GM19099 (cell line): ENCODE data around the gene LOXHD1.

ENCODE experiments used
- POLR2A ChIP-seq: IDR thresholded peaks from 3 replicates; pipeline ENCODE4 v1.6.1; 2011; ENCODE audit warnings: low read depth; ENCODE audit not compliant: insufficient read length; ENCODE audit errors: extremely low read depth

Gene LOXHD1

GRCh38 chr18:46469186-46469915, 187.7 kb downstream of the LOXHD1 start:
- TF ChIP-seq POLR2A: no peak

DNA sequence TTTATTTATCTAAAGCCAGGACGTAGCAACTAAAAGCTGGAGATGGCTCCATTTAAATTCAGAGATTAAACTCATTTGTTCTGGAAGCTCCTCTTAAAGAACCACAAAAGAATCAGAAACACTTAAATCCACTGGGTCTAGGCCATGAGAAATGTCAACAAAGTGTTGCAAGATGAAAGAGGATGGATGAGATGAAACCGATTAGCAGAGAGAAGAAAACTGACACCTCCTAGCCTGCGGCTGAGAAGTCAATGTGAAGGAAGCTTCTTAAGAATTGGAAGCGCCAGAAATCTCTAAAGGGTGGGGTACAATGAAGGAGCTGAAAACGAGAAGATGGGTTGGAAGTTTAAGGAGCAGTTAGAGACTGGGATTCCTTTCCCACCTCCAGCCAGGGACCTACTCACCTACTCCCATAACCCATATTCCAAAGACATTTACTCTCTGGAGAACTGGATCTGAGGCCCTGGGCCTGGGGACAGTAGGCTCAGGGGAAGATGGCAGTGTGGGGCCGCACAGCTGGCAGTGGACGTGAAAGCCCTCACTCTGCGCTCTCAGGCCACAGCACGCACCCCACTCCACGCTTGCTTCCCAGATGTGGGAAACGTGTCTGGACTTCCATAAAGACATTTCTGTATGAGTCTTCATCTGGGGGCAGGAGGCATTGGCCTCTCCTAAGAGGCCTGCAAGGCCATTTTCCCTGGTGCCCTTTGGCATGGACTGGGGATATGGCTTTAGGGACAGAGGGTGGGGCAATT, 188.4 kb downstream of the LOXHD1 start:
- TF ChIP-seq POLR2A: no peak

DNA sequence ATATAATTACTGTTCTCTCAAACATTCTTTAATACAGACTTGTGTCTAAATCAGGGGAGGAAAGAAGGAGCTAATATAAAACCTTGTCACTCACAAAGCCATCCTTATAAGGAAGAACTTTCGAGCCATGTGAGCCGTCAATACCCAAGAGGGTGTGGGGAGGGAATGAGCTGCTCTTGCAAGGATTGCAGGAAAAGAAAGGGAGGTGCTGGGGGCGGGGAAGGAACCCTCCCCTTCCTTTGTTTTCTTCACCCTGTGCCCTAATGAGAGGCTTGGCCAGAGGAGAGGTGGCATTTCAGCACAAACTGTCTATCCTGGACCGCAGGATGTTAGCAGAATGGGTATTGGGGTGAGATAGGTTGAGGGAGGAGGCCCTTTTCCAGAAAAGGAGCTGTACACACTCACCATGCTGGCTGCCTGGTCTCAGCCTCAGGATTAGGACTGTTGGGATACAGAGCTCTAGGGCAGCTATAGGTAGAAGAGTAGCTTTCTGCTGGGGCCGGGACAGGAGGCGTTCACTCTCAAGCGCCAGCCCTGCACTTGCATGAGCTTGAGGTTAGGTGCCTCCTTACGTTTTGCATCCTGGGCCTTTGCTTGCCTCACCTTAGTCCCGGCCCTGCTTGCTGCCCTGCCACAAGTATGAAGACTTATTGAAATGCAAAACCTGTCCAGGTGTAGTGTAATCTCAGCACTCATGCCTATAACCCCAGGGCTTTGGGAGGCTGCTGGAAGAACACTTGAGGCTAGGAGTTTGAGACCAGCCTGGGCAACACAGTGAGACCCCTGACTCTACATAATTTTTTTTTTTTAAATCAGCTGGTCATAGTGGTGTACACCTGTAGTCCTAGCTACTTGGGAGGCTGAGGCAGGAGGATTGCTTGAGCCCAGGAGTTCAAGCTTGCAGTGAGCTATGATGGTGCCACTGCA, 190.5 kb downstream of the LOXHD1 start:
- TF ChIP-seq POLR2A: no peak

DNA sequence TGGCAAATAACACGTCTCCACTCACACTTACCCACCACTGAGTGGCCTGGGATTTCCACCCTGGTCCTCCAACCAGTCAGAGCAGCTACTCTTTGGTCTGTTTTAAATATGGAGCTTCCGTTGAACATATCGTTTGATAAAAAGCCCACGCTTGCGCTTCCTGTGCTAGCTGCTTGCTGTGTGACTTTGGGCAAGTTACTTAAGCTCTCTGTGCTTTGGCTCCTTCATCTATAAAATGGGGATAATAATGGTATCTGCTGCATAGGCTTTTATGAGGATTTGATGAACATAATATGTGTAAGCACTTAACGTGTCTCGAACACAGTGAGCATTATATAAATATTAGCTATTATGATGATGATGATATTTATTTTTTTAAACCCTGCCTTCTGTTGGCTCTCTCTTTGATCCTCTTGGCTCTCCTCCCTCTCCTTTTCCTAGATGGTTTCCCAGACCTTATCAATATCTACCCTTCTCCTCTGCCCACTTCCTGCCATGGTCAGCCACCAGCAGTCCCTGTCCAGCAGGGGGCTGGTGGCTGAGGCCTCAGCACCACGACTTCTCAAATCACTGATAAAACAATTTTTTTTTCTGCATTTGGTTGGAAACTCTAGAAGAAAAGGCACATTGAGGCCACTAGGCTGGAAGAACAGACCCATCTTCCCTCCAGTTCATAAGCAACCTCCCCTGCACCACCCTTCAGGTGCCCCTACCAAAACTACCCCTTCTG, 191.9 kb downstream of the LOXHD1 start:
- no peak for TF ChIP-seq POLR2A

DNA sequence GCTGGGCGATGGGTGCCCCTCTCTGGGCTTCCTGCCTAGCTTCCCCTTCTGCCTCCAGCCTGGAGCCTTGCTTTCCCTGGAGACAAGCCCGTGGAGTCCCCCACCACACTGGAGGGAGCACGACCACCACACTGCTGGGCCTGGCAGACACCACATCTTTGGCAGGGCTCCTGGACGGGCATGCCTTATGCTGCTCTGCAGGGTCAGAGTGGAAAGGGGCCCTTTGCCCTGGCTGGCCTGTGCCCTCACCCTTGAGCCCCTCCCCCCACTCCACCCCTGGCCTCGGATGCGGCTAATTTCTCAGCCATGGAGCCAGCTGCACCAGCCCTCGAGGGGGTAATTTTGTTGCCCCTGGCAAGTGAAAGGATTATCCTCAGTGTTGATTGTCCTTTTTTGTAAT, 194.5 kb downstream of the LOXHD1 start:
- TF ChIP-seq POLR2A: no peak

DNA sequence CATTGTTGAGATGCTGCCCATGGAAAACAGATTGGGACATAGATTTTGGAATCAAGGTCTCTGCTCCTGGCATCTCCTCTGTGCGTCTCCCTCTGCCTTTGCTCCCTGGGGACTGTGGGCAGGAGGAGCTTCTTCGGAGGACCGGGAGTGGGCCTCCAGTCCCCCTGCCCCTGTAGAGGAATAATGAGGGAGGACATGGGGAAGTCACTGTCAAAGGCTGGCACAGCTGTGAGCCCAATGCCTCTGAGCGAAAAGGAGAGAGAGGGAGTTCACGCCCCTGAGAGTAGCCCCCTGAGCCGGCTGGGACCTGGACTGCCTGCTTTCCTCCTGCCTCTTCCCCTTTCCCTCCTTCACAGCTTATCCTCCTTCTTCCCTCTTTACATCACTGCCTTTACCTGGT, 195.0 kb downstream of the LOXHD1 start:
- no peak for TF ChIP-seq POLR2A

DNA sequence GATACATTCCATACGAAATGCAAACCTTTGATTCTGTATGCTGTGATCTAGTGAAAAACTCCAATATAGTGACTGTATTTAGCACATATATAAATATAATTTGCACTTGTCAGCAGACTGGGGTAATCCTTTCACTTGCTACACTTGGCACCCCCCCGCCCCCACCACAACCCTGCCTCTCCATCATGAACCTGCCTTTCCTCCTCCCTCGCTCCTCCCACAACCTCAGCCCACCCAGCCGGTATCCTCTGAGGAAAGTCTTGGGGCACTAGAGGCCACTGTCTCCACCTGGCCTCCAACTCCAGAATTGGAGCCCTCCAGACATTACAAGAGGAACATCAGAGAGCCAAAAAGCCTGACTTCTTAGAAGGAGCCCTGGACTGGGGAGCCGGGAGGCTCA, 196.3 kb downstream of the LOXHD1 start:
- no peak for TF ChIP-seq POLR2A

- no peak for TF ChIP-seq POLR2A
Observed at GRCh38 chr18:46459789-46460455, 197.1 kb downstream of the LOXHD1 start.

DNA sequence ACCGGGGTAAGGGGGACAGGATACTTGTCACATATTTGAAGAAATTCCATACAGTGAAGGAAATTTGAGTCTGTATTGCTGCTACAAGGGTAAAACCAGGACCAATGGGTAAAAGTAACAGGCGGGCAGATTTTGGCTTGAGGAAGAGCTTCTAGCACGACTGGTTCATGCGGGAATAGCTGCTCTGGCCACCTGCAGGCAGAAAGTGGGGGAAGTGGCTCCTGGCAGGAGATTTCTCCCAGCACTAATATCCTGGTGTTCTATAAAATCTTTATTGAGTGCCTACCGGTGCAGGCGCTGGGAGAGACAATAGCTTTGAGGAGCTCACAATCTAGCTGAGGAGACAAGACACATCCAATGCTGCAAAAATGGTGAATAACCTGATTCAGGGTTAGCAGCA, 198.5 kb downstream of the LOXHD1 start:
- TF ChIP-seq POLR2A: no peak

DNA sequence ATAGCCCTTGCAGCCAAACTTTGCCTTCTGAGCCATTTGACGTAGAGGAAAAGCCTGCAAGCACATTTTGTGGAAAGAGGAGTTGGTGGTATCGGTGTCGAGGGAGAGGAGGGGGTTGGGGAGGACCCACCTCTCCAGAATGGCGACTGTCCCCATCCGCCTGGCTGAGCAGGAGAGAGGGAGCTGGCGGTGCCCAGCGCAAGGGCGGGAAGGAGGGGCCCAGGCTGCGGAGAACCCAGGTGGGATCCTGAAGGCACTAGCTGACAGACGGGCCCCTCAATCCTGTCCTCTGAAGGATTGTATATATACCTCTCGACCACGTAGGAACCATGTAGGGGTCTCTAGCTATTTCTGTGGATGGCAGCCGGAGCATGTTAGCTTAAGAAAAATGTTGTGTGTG, 200.3 kb downstream of the LOXHD1 start:
- TF ChIP-seq POLR2A: no peak

- no peak for TF ChIP-seq POLR2A
Observed at GRCh38 chr18:46452820-46453219, 204.2 kb downstream of the LOXHD1 start.

- no peak for TF ChIP-seq POLR2A
Observed at GRCh38 chr18:46449499-46449898, 207.5 kb downstream of the LOXHD1 start.

DNA sequence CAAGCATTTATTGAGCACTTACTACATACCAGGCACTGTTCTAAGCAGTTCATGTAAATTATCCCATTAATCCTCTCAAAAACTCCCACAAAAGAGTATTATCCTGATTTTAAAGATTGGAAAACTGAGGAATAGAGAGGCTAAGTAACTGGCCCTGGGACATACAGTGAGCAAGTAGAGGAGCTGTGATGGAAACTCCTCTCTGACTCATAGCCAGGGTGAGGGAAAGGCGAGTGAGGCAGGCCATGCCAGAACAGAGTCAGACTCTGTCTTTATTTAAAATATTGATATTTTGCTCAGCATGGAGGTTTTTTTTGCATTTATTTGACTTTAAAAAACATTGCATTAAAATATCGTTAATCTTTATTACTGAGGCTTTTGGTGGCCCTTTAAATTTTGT, 208.0 kb downstream of the LOXHD1 start:
- no peak for TF ChIP-seq POLR2A

DNA sequence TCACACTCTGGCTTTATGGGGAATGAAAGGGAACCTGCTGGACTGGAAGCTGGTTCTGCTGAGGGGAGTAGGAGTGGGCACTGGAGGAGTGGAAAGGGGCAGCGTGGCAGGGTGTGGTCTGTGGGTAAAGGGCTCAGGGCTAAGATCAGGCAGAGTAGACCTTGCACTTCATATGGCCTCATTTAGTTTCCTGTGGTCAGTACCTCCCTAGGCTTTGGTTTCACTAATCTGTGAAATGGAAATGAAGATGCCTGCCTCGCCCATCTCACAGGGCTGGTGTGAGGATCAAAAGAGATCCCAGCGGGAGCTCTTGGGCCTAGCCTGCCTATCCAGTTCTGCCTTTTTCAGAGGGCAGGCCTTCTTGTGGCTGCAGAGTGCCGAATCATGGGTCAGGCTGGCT, 208.7 kb downstream of the LOXHD1 start:
- TF ChIP-seq POLR2A: no peak
